ENCODE results near the gene ERG.

The ERG gene

GRCh38 chr21:38448671-38449385 lies 49.4 kb downstream of the ERG start:
- peaks cover 19 to 61% (median 32%) of the 10 kb centered on the region in 4 experiments for H3K4me1 ChIP-seq (ENCODE audit: control extremely low read depth in 1 of 4, control insufficient read depth in 4 of 4, insufficient read depth in 4 of 4, low read length in 3 of 4)
- WGBS (ENCODE audit: insufficient coverage), result 74% methylated on average over 3 of the region's 5 CpGs
- peak in 2 of 3 donors; percentile 27 to 28 for DNase-seq
- H3K36me3 ChIP-seq (ENCODE audit: control insufficient read depth in 4 of 4, insufficient read depth in 4 of 4, low read length in 3 of 4), result peaks cover 5 to 42% (median 22%) of the 10 kb centered on the region in 4 experiments
- peak overlapping the region in 4 of 7 experiments; percentile 5 to 42 (median 18) for H3K4me3 ChIP-seq (ENCODE audit: control insufficient read depth in 1 of 7, extremely low read depth in 1 of 7, insufficient read depth in 4 of 7, low read depth in 2 of 7, low read length in 6 of 7)
- ChIA-PET POLR2A (interaction anchor here (0.6 to 1.4 kb wide), 2 partner anchors 24 to 50 kb away, joined by 3 to 4 read pairs; no protein-coding TSS in a partner anchor), CTCF (interaction anchor here (0.7 to 1.5 kb wide), 10 partner anchors 8 to 727 kb away, joined by 3 to 4 read pairs (median 3); no protein-coding TSS in a partner anchor)
- no peaks in the 10 kb centered on the region for H3K27me3 ChIP-seq (replicated peaks in 2 of 5; ENCODE audit: control insufficient read depth in 4 of 5, insufficient read depth in 5 of 5, low read length in 4 of 5)
- H3K27ac ChIP-seq (ENCODE audit: insufficient read depth in 1 of 2, low read depth in 1 of 2, low read length in 2 of 2, poor library complexity in 1 of 2, severe bottlenecking in 2 of 2), result peak overlapping the region in 1 of 2 experiments; percentile 65
- H3K9me3 ChIP-seq (ENCODE audit: control extremely low read depth in 1 of 5, control insufficient read depth in 4 of 5, insufficient read depth in 2 of 5, low read depth in 1 of 5, low read length in 4 of 5), result no peaks in the 10 kb centered on the region

- DNase-seq, result peak in 1 of 3 donors; percentile 39
- Histone ChIP-seq H3K27ac (ENCODE audit: insufficient read depth in 1 of 2, low read depth in 1 of 2, low read length in 2 of 2, poor library complexity in 1 of 2, severe bottlenecking in 2 of 2) (no peak overlapping the region), H3K4me1 (ENCODE audit: control extremely low read depth in 1 of 4, control insufficient read depth in 4 of 4, insufficient read depth in 4 of 4, low read length in 3 of 4) (peaks cover 19 to 56% (median 32%) of the 10 kb centered on the region in 4 experiments), H3K27me3 (replicated peaks in 2 of 5; ENCODE audit: control insufficient read depth in 4 of 5, insufficient read depth in 5 of 5, low read length in 4 of 5) (no peaks in the 10 kb centered on the region), H3K36me3 (ENCODE audit: control insufficient read depth in 4 of 4, insufficient read depth in 4 of 4, low read length in 3 of 4) (peaks cover 7 to 46% (median 24%) of the 10 kb centered on the region in 4 experiments), H3K9me3 (ENCODE audit: control extremely low read depth in 1 of 5, control insufficient read depth in 4 of 5, insufficient read depth in 2 of 5, low read depth in 1 of 5, low read length in 4 of 5) (no peaks in the 10 kb centered on the region), H3K4me3 (ENCODE audit: control insufficient read depth in 1 of 7, extremely low read depth in 1 of 7, insufficient read depth in 4 of 7, low read depth in 2 of 7, low read length in 6 of 7) (peak overlapping the region in 1 of 7 experiments; percentile 7)
- POLR2A ChIA-PET, result interaction anchor here (1.1 to 1.4 kb wide), 2 partner anchors 10 to 52 kb away, joined by 3 to 4 read pairs; no protein-coding TSS in a partner anchor
- CTCF ChIA-PET, result interaction anchor here (0.6 to 1.6 kb wide), 8 partner anchors 8 to 730 kb away, joined by 3 to 6 read pairs (median 4); no protein-coding TSS in a partner anchor
- no CpG with 5 or more reads among the region's 3 CpGs for WGBS (ENCODE audit: insufficient coverage)
These were observed 50.7 kb downstream of the ERG start for GRCh38 chr21:38447611-38448010.

DNA sequence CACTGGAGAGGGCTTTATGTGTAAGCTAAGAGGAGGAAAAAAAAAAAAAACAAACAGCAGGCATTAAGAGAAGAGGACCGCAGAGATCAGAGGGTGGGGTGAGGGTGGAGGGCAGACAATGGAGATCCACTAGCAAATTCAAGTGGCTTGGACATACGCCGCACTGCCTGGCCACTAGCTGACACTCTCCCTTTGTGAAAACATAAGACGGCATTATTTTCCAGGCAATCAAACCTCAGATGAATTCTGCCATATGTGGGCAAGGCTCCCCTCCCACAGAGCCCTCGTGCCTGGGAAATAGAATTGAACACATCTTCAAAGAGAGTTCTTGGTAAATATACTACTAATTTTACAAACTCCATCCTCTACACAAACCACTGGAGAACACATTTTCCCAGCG lies 53.6 kb downstream of the ERG start:
- H3K27me3 ChIP-seq (replicated peaks in 2 of 5; ENCODE audit: control insufficient read depth in 4 of 5, insufficient read depth in 5 of 5, low read length in 4 of 5), result no peaks in the 10 kb centered on the region
- peaks cover 19 to 63% (median 49%) of the 10 kb centered on the region in 4 experiments for H3K4me1 ChIP-seq (ENCODE audit: control extremely low read depth in 1 of 4, control insufficient read depth in 4 of 4, insufficient read depth in 4 of 4, low read length in 3 of 4)
- H3K27ac ChIP-seq (ENCODE audit: insufficient read depth in 1 of 2, low read depth in 1 of 2, low read length in 2 of 2, poor library complexity in 1 of 2, severe bottlenecking in 2 of 2), result peak overlapping the region in 1 of 2 experiments; percentile 37
- 100% methylated on average over 2 of the region's 6 CpGs for WGBS (ENCODE audit: insufficient coverage)
- H3K36me3 ChIP-seq (ENCODE audit: control insufficient read depth in 4 of 4, insufficient read depth in 4 of 4, low read length in 3 of 4), result peaks cover 9 to 57% (median 35%) of the 10 kb centered on the region in 4 experiments
- POLR2A ChIA-PET, result no interaction called here
- H3K9me3 ChIP-seq (ENCODE audit: control extremely low read depth in 1 of 5, control insufficient read depth in 4 of 5, insufficient read depth in 2 of 5, low read depth in 1 of 5, low read length in 4 of 5), result no peaks in the 10 kb centered on the region
- CTCF ChIA-PET, result no interaction called here
- no peak overlapping the region for H3K4me3 ChIP-seq (ENCODE audit: control insufficient read depth in 1 of 7, extremely low read depth in 1 of 7, insufficient read depth in 4 of 7, low read depth in 2 of 7, low read length in 6 of 7)
- no peak for DNase-seq

GRCh38 chr21:38443110-38443509 lies 55.2 kb downstream of the ERG start:
- ChIA-PET CTCF (interaction anchor here (1.1 kb wide), 1 partner anchor 11 kb away, joined by 3 read pairs; no protein-coding TSS in a partner anchor), POLR2A (no interaction called here)
- DNase-seq, result no peak
- Histone ChIP-seq H3K27me3 (replicated peaks in 2 of 5; ENCODE audit: control insufficient read depth in 4 of 5, insufficient read depth in 5 of 5, low read length in 4 of 5) (no peaks in the 10 kb centered on the region), H3K4me3 (ENCODE audit: control insufficient read depth in 1 of 7, extremely low read depth in 1 of 7, insufficient read depth in 4 of 7, low read depth in 2 of 7, low read length in 6 of 7) (no peak overlapping the region), H3K4me1 (ENCODE audit: control extremely low read depth in 1 of 4, control insufficient read depth in 4 of 4, insufficient read depth in 4 of 4, low read length in 3 of 4) (peaks cover 11 to 62% (median 48%) of the 10 kb centered on the region in 4 experiments), H3K27ac (ENCODE audit: insufficient read depth in 1 of 2, low read depth in 1 of 2, low read length in 2 of 2, poor library complexity in 1 of 2, severe bottlenecking in 2 of 2) (no peak overlapping the region), H3K36me3 (ENCODE audit: control insufficient read depth in 4 of 4, insufficient read depth in 4 of 4, low read length in 3 of 4) (peaks cover 20 to 72% (median 50%) of the 10 kb centered on the region in 4 experiments), H3K9me3 (ENCODE audit: control extremely low read depth in 1 of 5, control insufficient read depth in 4 of 5, insufficient read depth in 2 of 5, low read depth in 1 of 5, low read length in 4 of 5) (no peaks in the 10 kb centered on the region)
- 98% methylated on average over 8 of the region's 8 CpGs for WGBS (ENCODE audit: insufficient coverage)

DNA sequence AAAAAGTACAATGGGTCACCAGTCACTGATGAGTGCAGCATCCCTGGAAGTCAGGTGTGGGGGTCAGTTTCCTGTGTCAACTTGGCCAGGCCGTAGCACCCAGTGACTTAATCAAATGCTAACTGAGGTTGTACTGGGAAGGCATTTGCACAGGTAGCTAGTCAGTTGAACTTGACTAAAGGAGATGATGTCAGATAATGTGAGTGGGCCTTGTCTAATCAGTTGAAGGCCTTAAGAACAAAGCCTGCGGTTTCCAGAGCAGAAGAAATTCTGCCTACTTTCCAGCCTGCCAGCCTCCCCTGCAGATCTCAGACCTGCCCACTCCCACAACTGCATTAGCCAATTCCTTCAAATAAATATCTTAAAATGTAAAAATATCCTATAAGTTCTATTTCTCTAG lies 57.1 kb downstream of the ERG start:
- Histone ChIP-seq H3K36me3 (ENCODE audit: control insufficient read depth in 4 of 4, insufficient read depth in 4 of 4, low read length in 3 of 4) (peaks cover 20 to 81% (median 56%) of the 10 kb centered on the region in 4 experiments), H3K9me3 (ENCODE audit: control extremely low read depth in 1 of 5, control insufficient read depth in 4 of 5, insufficient read depth in 2 of 5, low read depth in 1 of 5, low read length in 4 of 5) (no peaks in the 10 kb centered on the region), H3K4me1 (ENCODE audit: control extremely low read depth in 1 of 4, control insufficient read depth in 4 of 4, insufficient read depth in 4 of 4, low read length in 3 of 4) (peaks cover 0 to 47% (median 39%) of the 10 kb centered on the region in 4 experiments), H3K27me3 (replicated peaks in 2 of 5; ENCODE audit: control insufficient read depth in 4 of 5, insufficient read depth in 5 of 5, low read length in 4 of 5) (no peaks in the 10 kb centered on the region), H3K27ac (ENCODE audit: insufficient read depth in 1 of 2, low read depth in 1 of 2, low read length in 2 of 2, poor library complexity in 1 of 2, severe bottlenecking in 2 of 2) (peak overlapping the region; percentile 22 to 50), H3K4me3 (ENCODE audit: control insufficient read depth in 1 of 7, extremely low read depth in 1 of 7, insufficient read depth in 4 of 7, low read depth in 2 of 7, low read length in 6 of 7) (peak overlapping the region in 1 of 7 experiments; percentile 20)
- DNase-seq, result peak in 1 of 3 donors; percentile 22
- WGBS (ENCODE audit: insufficient coverage), result 77% methylated on average over 2 of the region's 2 CpGs
- POLR2A ChIA-PET, result interaction anchor here (1.0 kb wide), 1 partner anchor 9 kb away, joined by 3 read pairs; no protein-coding TSS in a partner anchor
- CTCF ChIA-PET, result interaction anchor here (0.8 to 2.8 kb wide), 6 partner anchors 16 to 732 kb away, joined by 3 to 9 read pairs (median 3); partner anchors contain the start of gene ERG

- POLR2A ChIA-PET, result interaction anchor here (1.0 kb wide), 1 partner anchor 10 kb away, joined by 3 read pairs; no protein-coding TSS in a partner anchor
These were observed 57.5 kb downstream of the ERG start for GRCh38 chr21:38440746-38441145.

More at GRCh38 chr21:38440746-38441145, 57.5 kb downstream of the ERG start:
- no peaks in the 10 kb centered on the region for H3K27me3 ChIP-seq (replicated peaks in 2 of 5; ENCODE audit: control insufficient read depth in 4 of 5, insufficient read depth in 5 of 5, low read length in 4 of 5)
- no peaks in the 10 kb centered on the region for H3K9me3 ChIP-seq (ENCODE audit: control extremely low read depth in 1 of 5, control insufficient read depth in 4 of 5, insufficient read depth in 2 of 5, low read depth in 1 of 5, low read length in 4 of 5)
- peak overlapping the region in 1 of 7 experiments; percentile 20 for H3K4me3 ChIP-seq (ENCODE audit: control insufficient read depth in 1 of 7, extremely low read depth in 1 of 7, insufficient read depth in 4 of 7, low read depth in 2 of 7, low read length in 6 of 7)
- WGBS (ENCODE audit: insufficient coverage), result 45% methylated on average over 4 of the region's 5 CpGs
- peaks cover 0 to 44% (median 37%) of the 10 kb centered on the region in 4 experiments for H3K4me1 ChIP-seq (ENCODE audit: control extremely low read depth in 1 of 4, control insufficient read depth in 4 of 4, insufficient read depth in 4 of 4, low read length in 3 of 4)
- DNase-seq, result peak; percentile 51 to 81 (median 81)
- peak overlapping the region; percentile 22 to 50 for H3K27ac ChIP-seq (ENCODE audit: insufficient read depth in 1 of 2, low read depth in 1 of 2, low read length in 2 of 2, poor library complexity in 1 of 2, severe bottlenecking in 2 of 2)
- H3K36me3 ChIP-seq (ENCODE audit: control insufficient read depth in 4 of 4, insufficient read depth in 4 of 4, low read length in 3 of 4), result peaks cover 18 to 82% (median 56%) of the 10 kb centered on the region in 4 experiments
- CTCF ChIA-PET, result interaction anchor here (0.7 to 2.8 kb wide), 9 partner anchors 8 to 733 kb away, joined by 3 to 9 read pairs (median 3); partner anchors contain the start of gene ERG
